K562 (cell line): ENCODE results near the gene NYAP2. TPM values are rescaled to one million over a fixed set of nuclear protein-coding genes. Genes with fewer than 3 reads are reported as not detected.

Experiments
- ATAC-seq: fragments of 200-7000 bp; cut with Tn5 transposase; 3 replicates; pipeline ENCODE4 v1.9.1; 2020; ENCODE audit warnings: moderate library complexity
- BruUV-seq: library from RNA; stranded (reverse); fragments of 400-500 nt; replicated peaks from 2 replicates; lab custom pipeline; 2021; lab: Mats Ljungman, UMichigan
- CTCF ChIA-PET: fragments of 300-600 bp; formaldehyde crosslinking; extraction: SDS; loops from one replicate; lab custom pipeline; 2021; ENCODE audit warnings: low intra/inter-chr PET ratio; lab: Yijun Ruan, JAX
- POLR2A ChIA-PET: fragments of 300-600, 350-650 bp; sonication (Branson Sonifier 250); formaldehyde crosslinking; extraction: SDS; loops from one replicate; lab custom pipeline; 2021; ENCODE audit warnings: antibody characterized with exemption, inconsistent platforms; lab: Yijun Ruan, JAX
- DNase-seq, 4 experiments: peaks; one replicate each; pipeline versions ENCODE4 v3.0.0 to v3.0.0-alpha.2; 2011 to 2018; ENCODE audit warnings: low spot score in 3 of 4, mixed read lengths in 3 of 4; ENCODE audit errors: extremely low read depth in 1 of 4
- FAIRE-seq: peaks from 2 replicates; lab custom pipeline; 2011; peaks lifted over from hg19 to GRCh38; lab: Jason Lieb, UNC
- H2AFZ ChIP-seq: 2 replicates; pipeline ENCODE4 v1.6.0; 2011; ENCODE audit warnings: low read depth, low read length, control low read depth, inconsistent platforms
- H3K27ac ChIP-seq: fragments of 200-600 bp; 3 replicates; pipeline ENCODE4 v1.8.0; 2011; ENCODE audit warnings: low read depth, mild to moderate bottlenecking, control low read depth, inconsistent platforms, low read length, moderate library complexity, mixed read lengths; ENCODE audit errors: extremely low read depth
- H3K27me3 ChIP-seq, 2 experiments: fragments of 300-600 bp in 1 of 2; 2 replicates in 1 of 2; 3 replicates in 1 of 2; pipeline versions ENCODE4 v1.6.0 to v1.8.0; 2011; ENCODE audit warnings: inconsistent platforms in 2 of 2, low read length in 2 of 2, mild to moderate bottlenecking in 1 of 2, mixed read lengths in 1 of 2, moderate library complexity in 1 of 2; ENCODE audit not compliant: control insufficient read depth in 2 of 2, insufficient read depth in 2 of 2
- H3K36me3 ChIP-seq: fragments of 300-600 bp; 3 replicates; pipeline ENCODE4 v1.8.0; 2011; ENCODE audit warnings: mild to moderate bottlenecking, low read length, inconsistent platforms; ENCODE audit not compliant: control insufficient read depth, insufficient read depth
- H3K4me1 ChIP-seq, 2 experiments: fragments of 200-600 bp in 1 of 2; replicated peaks in 1 of 2; 2 replicates in 1 of 2; 3 replicates in 1 of 2; pipeline versions ENCODE4 v1.5.1 to v1.8.0; 2011; ENCODE audit warnings: inconsistent platforms in 2 of 2, low read length in 2 of 2, mild to moderate bottlenecking in 1 of 2, mixed read lengths in 1 of 2, moderate library complexity in 1 of 2; ENCODE audit not compliant: control insufficient read depth in 2 of 2, insufficient read depth in 2 of 2
- H3K4me2 ChIP-seq: 2 replicates; pipeline ENCODE4 v1.6.1; 2011; ENCODE audit warnings: low read length, control low read depth, inconsistent platforms, mixed read lengths; ENCODE audit not compliant: insufficient read depth
- H3K4me3 ChIP-seq: fragments of 200-600 bp; sonication (generic), shearing (Covaris generic); 2 replicates; pipeline ENCODE4 v1.5.1; 2016; ENCODE audit warnings: control low read depth, inconsistent platforms
- H3K79me2 ChIP-seq: fragments of 200-600 bp; 3 replicates; pipeline ENCODE4 v1.8.0; 2011; ENCODE audit warnings: low read length, inconsistent platforms; ENCODE audit not compliant: control insufficient read depth, insufficient read depth
- H3K9ac ChIP-seq, 2 experiments: 2 replicates each; pipeline versions ENCODE4 v1.6.0 to v1.6.1; 2011; ENCODE audit warnings: low read depth in 2 of 2, low read length in 2 of 2, control low read depth in 1 of 2, inconsistent platforms in 1 of 2, mild to moderate bottlenecking in 1 of 2, mixed read lengths in 1 of 2; ENCODE audit not compliant: insufficient read depth in 1 of 2
- H3K9me1 ChIP-seq: one replicate; pipeline ENCODE4 v1.6.0; 2011; ENCODE audit warnings: inconsistent platforms, mild to moderate bottlenecking, low read length, moderate library complexity; ENCODE audit not compliant: control insufficient read depth, insufficient read depth
- H3K9me3 ChIP-seq: replicated peaks from 2 replicates; pipeline ENCODE4 v1.5.1; 2011; ENCODE audit warnings: low read depth, low read length, inconsistent platforms; ENCODE audit not compliant: control insufficient read depth, insufficient read depth
- H4K20me1 ChIP-seq: replicated peaks from 2 replicates; pipeline ENCODE4 v1.6.1; 2011; ENCODE audit warnings: low read length, inconsistent platforms, mixed read lengths; ENCODE audit not compliant: control insufficient read depth, insufficient read depth
- HNRNPUL1 ChIP-seq: fragments of 200-400 bp; formaldehyde crosslinking; IDR thresholded peaks from 2 replicates; pipeline ENCODE4 v1.6.1; 2017; ENCODE audit warnings: low read length
- NUFIP1 ChIP-seq: fragments of 450-650 bp; IDR thresholded peaks from 2 replicates; pipeline ENCODE4 v1.6.1; 2018; ENCODE audit not compliant: partially characterized antibody
- PHF21A ChIP-seq: fragments of 450-650 bp; IDR thresholded peaks from 2 replicates; pipeline ENCODE4 v1.6.1; 2017; ENCODE audit warnings: low read depth, borderline replicate concordance
- SETDB1 ChIP-seq: IDR thresholded peaks from one replicate; pipeline ENCODE4 v1.6.1; 2012; ENCODE audit warnings: low read length, control low read depth, inconsistent platforms
- TCF7L2 ChIP-seq: fragments of 150-350 bp; IDR thresholded peaks from 2 replicates; pipeline ENCODE4 v1.6.1; 2016; ENCODE audit warnings: low read depth, mild to moderate bottlenecking, low read length, moderate library complexity
- YY1 ChIP-seq, 3 experiments: IDR thresholded peaks; 2 replicates each; pipeline ENCODE4 v1.6.1; 2011; ENCODE audit warnings: low read length in 2 of 3, mild to moderate bottlenecking in 2 of 3, moderate library complexity in 2 of 3, borderline replicate concordance in 1 of 3, control low read depth in 1 of 3, low read depth in 1 of 3; ENCODE audit not compliant: insufficient read depth in 3 of 3, insufficient replicate concordance in 2 of 3, control insufficient read depth in 1 of 3, insufficient read length in 1 of 3; ENCODE audit errors: extremely low read depth in 1 of 3
- ZNF140 ChIP-seq: fragments of 250-450 bp; sonication (Bioruptor Pico); IDR thresholded peaks from 2 replicates; pipeline ENCODE4 v1.8.0; 2021; ENCODE audit warnings: moderate library complexity, mild to moderate bottlenecking, inconsistent platforms
- ZNF174 ChIP-seq: fragments of 250-450 bp; sonication (Bioruptor Pico); IDR thresholded peaks from 2 replicates; pipeline ENCODE4 v1.4.0; 2020; ENCODE audit warnings: mild to moderate bottlenecking
- ZNF668 ChIP-seq: fragments of 250-450 bp; sonication (Bioruptor Pico); IDR thresholded peaks from 2 replicates; pipeline ENCODE4 v1.8.0; 2022; ENCODE audit warnings: mild to moderate bottlenecking, inconsistent platforms
- ZNF785 ChIP-seq: fragments of 250-450 bp; sonication (Bioruptor Pico); IDR thresholded peaks from 2 replicates; pipeline ENCODE4 v1.4.0; 2020; ENCODE audit warnings: mild to moderate bottlenecking
- WGBS: fragments of 100-300 bp; shearing (Covaris generic); methylation state at CpG from one replicate; pipeline ENCODE4 v1.1.6; 2016; ENCODE audit warnings: low coverage, mixed read lengths; ENCODE audit not compliant: insufficient coverage; ENCODE audit errors: missing lambda C conversion rate; 5-methylcytosine and 5-hydroxymethylcytosine counted together
- in situ Hi-C: fragments of 300-500 bp; cut with MboI; formaldehyde crosslinking; loops from 4 replicates; pipeline ENCODE4 v1.15.0; 2018; ENCODE audit warnings: inconsistent platforms, mixed read lengths
- intact Hi-C: fragments of 100-400 bp; cut with micrococcal nuclease; formaldehyde crosslinking; loops from 2 replicates; pipeline ENCODE4 v1.14.2; 2022
- polyA plus RNA-seq, 8 experiments: library from polyadenylated mRNA; depleted of rRNA in 4 of 8; stranded (reverse) in 5 of 8; unstranded in 3 of 8; fragments of >200 nt; fragmentation: Nextera tagmentation in 2 of 8; fragmentation: Illumina TruSeq in 1 of 8; extraction: Ambion mirVana in 2 of 8; extraction: Trizol in 1 of 8; gene quantifications; 2 replicates each; pipeline versions ENCODE4 v1.2.1 to v1.2.3, GENCODE V29; 2011 to 2014; ENCODE audit warnings: inconsistent platforms in 1 of 8, missing spikeins in 1 of 8
- total RNA-seq, 7 experiments: library from RNA; depleted of rRNA in 6 of 7; stranded (reverse); fragments of >200 nt in 6 of 7; fragmentation: Illumina TruSeq in 2 of 7; extraction: Trizol in 2 of 7; gene quantifications; 2 replicates each; pipeline versions ENCODE4 v1.2.1 to v1.2.3, GENCODE V29; 2011 to 2021; ENCODE audit warnings: low replicate concordance in 1 of 7

Gene NYAP2
- total and polyA plus RNA-seq, 9 of the 15 experiments (the other 6 are each of a cell fraction or from before 2014, with no cell fraction given): 0.03 to 0.04 (median 0.04) TPM; not detected in 3

DNA sequence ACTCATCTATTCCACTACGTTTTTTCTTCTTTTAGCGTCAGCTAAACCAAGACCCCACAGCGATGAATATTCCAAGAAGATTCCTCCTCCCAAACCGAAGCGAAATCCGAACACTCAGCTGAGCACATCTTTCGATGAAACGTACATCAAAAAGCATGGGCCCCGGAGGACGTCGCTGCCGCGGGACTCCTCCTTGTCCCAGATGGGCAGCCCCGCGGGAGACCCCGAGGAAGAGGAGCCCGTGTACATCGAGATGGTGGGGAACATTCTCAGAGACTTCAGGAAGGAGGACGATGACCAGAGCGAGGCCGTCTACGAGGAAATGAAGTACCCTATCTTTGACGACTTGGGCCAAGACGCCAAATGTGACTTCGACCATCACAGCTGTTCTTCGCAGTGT is 182.4 kb downstream of the NYAP2 start:
- no TSS peak for BruUV-seq
- Histone ChIP-seq H3K9me3 (0 out of 2 replicates have a peak, but pooled peaks cover 2% of the 10 kb centered on the region), H2AFZ (no peak overlapping the region), H3K27ac (no peak overlapping the region), H4K20me1 (no peaks in the 10 kb centered on the region), H3K36me3 (no peaks in the 10 kb centered on the region), H3K27me3 (no peaks in the 10 kb centered on the region), H3K4me2 (no peak overlapping the region), H3K9ac (no peak overlapping the region), H3K4me3 (no peak overlapping the region), H3K9me1 (no peaks in the 10 kb centered on the region), H3K79me2 (no peaks in the 10 kb centered on the region), H3K4me1 (no peaks in the 10 kb centered on the region)
- POLR2A ChIA-PET: no interaction called here
- TF ChIP-seq SETDB1 (no peak), YY1 (IDR thresholded peaks at IDR 0.05; ENCODE audit: borderline replicate concordance in 1 of 3, control insufficient read depth in 1 of 3, extremely low read depth in 1 of 3, insufficient read depth in 3 of 3, insufficient read length in 1 of 3, insufficient replicate concordance in 2 of 3, low read depth in 1 of 3, low read length in 2 of 3) (no peak), PHF21A (no peak), ZNF785 (no peak), ZNF140 (CRISPR knock-in tag) (no peak), ZNF668 (CRISPR knock-in tag) (no peak), ZNF174 (CRISPR knock-in tag) (no peak), TCF7L2 (no peak), NUFIP1 (no peak), HNRNPUL1 (no peak)
- CTCF ChIA-PET: no interaction called here
- WGBS: 33% methylated on average over 15 of the region's 26 CpGs
- intact Hi-C loops (no loop called here), in situ Hi-C loops (no loop called here)
- ATAC-seq (no peak), FAIRE-seq (no peak), DNase-seq (no peak)
